Measurements from ENCODE around the gene EYA4. TPM values are rescaled to one million over a fixed set of nuclear protein-coding genes. Genes with fewer than 3 reads are reported as not detected.

Gene EYA4
- polyA plus RNA-seq, 2 donors = 0.02 to 0.04 TPM

DNA sequence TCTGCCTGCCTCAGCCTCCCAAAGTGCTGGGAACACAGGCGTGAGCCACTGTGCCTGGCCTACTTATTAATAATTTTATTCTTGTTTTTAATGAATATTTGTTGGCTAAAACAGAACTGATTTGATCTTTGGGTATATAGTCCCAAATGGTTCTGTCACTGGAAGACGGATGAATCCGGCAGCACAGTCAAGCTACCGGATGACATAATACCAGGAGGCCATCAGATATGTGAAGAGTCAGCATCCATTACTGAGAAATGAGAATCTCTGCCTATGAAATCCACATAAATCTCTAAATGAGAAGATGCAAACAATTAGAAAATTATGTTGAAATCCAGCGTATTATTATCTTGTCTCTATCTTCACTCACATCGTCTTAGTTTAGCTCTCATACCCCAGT lies 263.0 kb downstream of the EYA4 start:
- no peak overlapping the region for H3K4me3 ChIP-seq (ENCODE audit: low read depth in 1 of 2, low read length in 2 of 2)
- no peaks in the 10 kb centered on the region for H3K9me3 ChIP-seq (ENCODE audit: control insufficient read depth in 2 of 2, insufficient read depth in 1 of 2, low read depth in 1 of 2, low read length in 1 of 2)
- no peaks in the 10 kb centered on the region for H3K36me3 ChIP-seq (ENCODE audit: control insufficient read depth in 2 of 2, insufficient read depth in 2 of 2, low read length in 1 of 2)
- H3K4me1 ChIP-seq (ENCODE audit: control insufficient read depth in 2 of 2, insufficient read depth in 2 of 2, low read length in 1 of 2) = no peaks in the 10 kb centered on the region
- no peaks in the 10 kb centered on the region for H3K27me3 ChIP-seq (ENCODE audit: control insufficient read depth in 1 of 2, insufficient read depth in 2 of 2, low read length in 2 of 2)
- no peak overlapping the region for H3K27ac ChIP-seq (ENCODE audit: low read depth in 2 of 2, low read length in 1 of 2)
- WGBS, 2 donors = 91 to 92% methylated on average over 6 of the region's 6 CpGs

GRCh38 chr6:133504761-133505160 lies 263.6 kb downstream of the EYA4 start:
- no peaks in the 10 kb centered on the region for H3K4me1 ChIP-seq (ENCODE audit: control insufficient read depth in 2 of 2, insufficient read depth in 2 of 2, low read length in 1 of 2)
- H3K27me3 ChIP-seq (ENCODE audit: control insufficient read depth in 1 of 2, insufficient read depth in 2 of 2, low read length in 2 of 2) = no peaks in the 10 kb centered on the region
- no peak overlapping the region for H3K27ac ChIP-seq (ENCODE audit: low read depth in 2 of 2, low read length in 1 of 2)
- 59 to 72% methylated on average over 3 of the region's 3 CpGs for WGBS, 2 donors
- no peaks in the 10 kb centered on the region for H3K36me3 ChIP-seq (ENCODE audit: control insufficient read depth in 2 of 2, insufficient read depth in 2 of 2, low read length in 1 of 2)
- H3K9me3 ChIP-seq (ENCODE audit: control insufficient read depth in 2 of 2, insufficient read depth in 1 of 2, low read depth in 1 of 2, low read length in 1 of 2) = no peaks in the 10 kb centered on the region
- no peak overlapping the region for H3K4me3 ChIP-seq (ENCODE audit: low read depth in 1 of 2, low read length in 2 of 2)

- Histone ChIP-seq H3K27me3 (ENCODE audit: control insufficient read depth in 1 of 2, insufficient read depth in 2 of 2, low read length in 2 of 2) (no peaks in the 10 kb centered on the region), H3K36me3 (ENCODE audit: control insufficient read depth in 2 of 2, insufficient read depth in 2 of 2, low read length in 1 of 2) (no peaks in the 10 kb centered on the region), H3K4me1 (ENCODE audit: control insufficient read depth in 2 of 2, insufficient read depth in 2 of 2, low read length in 1 of 2) (no peaks in the 10 kb centered on the region), H3K27ac (ENCODE audit: low read depth in 2 of 2, low read length in 1 of 2) (no peak overlapping the region), H3K9me3 (ENCODE audit: control insufficient read depth in 2 of 2, insufficient read depth in 1 of 2, low read depth in 1 of 2, low read length in 1 of 2) (no peaks in the 10 kb centered on the region), H3K4me3 (ENCODE audit: low read depth in 1 of 2, low read length in 2 of 2) (no peak overlapping the region)
- 80 to 83% methylated on average over 3 of the region's 3 CpGs for WGBS, 2 donors
Observed at GRCh38 chr6:133505681-133506080, 264.5 kb downstream of the EYA4 start.

DNA sequence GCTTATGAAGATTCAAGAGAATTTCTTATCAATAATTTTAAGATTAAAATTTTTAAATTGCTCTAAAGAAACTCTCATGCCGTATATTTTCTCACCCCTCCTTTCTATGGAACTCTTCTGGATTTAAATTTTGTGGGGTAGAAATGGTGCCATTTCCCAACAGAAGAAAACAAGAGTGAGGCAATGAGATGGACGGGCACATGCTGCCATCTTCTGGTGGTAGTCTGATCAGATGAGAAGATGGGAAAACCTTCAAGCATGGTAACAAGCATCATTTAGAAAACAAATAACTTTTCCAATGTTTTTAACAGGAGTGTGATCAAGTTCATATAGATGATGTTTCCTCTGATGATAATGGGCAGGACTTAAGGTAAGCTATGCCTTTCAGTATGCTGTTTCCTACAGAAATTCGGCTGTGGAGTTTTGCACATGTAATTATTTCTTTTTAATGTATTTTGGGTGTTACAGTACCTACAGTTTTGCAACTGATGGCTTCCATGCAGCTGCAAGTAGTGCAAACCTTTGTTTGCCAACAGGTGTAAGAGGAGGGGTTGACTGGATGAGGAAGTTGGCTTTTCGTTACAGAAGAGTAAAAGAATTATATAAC lies 271.4 kb downstream of the EYA4 start:
- no peaks in the 10 kb centered on the region for H3K27me3 ChIP-seq (ENCODE audit: control insufficient read depth in 1 of 2, insufficient read depth in 2 of 2, low read length in 2 of 2)
- H3K4me1 ChIP-seq (ENCODE audit: control insufficient read depth in 2 of 2, insufficient read depth in 2 of 2, low read length in 1 of 2) = no peaks in the 10 kb centered on the region
- no peak overlapping the region for H3K27ac ChIP-seq (ENCODE audit: low read depth in 2 of 2, low read length in 1 of 2)
- H3K9me3 ChIP-seq (ENCODE audit: control insufficient read depth in 2 of 2, insufficient read depth in 1 of 2, low read depth in 1 of 2, low read length in 1 of 2) = no peaks in the 10 kb centered on the region
- no peak overlapping the region for H3K4me3 ChIP-seq (ENCODE audit: low read depth in 1 of 2, low read length in 2 of 2)
- WGBS, 2 donors = 20 to 25% methylated on average over 4 of the region's 4 CpGs
- no peaks in the 10 kb centered on the region for H3K36me3 ChIP-seq (ENCODE audit: control insufficient read depth in 2 of 2, insufficient read depth in 2 of 2, low read length in 1 of 2)

DNA sequence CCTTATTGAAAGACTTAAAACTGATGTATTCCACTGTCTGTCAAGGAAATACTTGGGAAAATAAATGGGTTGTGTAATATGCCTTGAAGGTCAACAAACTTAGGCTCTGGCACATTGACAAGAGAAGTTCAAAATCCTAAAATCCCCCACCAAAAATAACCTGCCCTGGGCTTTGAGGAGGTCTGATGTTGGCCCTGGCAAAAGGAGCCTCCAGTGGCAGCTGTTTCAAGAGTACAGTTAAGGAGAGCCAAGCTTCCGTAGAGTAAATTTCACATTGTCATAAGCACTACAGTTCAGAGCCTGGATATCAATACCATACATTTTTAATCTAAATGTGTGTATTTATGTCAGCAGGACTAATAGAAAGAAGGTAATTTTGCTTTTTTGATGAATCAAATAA lies 282.7 kb downstream of the EYA4 start:
- Histone ChIP-seq H3K36me3 (ENCODE audit: control insufficient read depth in 2 of 2, insufficient read depth in 2 of 2, low read length in 1 of 2) (no peaks in the 10 kb centered on the region), H3K4me1 (ENCODE audit: control insufficient read depth in 2 of 2, insufficient read depth in 2 of 2, low read length in 1 of 2) (no peaks in the 10 kb centered on the region), H3K27ac (ENCODE audit: low read depth in 2 of 2, low read length in 1 of 2) (no peak overlapping the region), H3K27me3 (ENCODE audit: control insufficient read depth in 1 of 2, insufficient read depth in 2 of 2, low read length in 2 of 2) (no peaks in the 10 kb centered on the region), H3K9me3 (ENCODE audit: control insufficient read depth in 2 of 2, insufficient read depth in 1 of 2, low read depth in 1 of 2, low read length in 1 of 2) (no peaks in the 10 kb centered on the region), H3K4me3 (ENCODE audit: low read depth in 1 of 2, low read length in 2 of 2) (no peak overlapping the region)
- 84 to 89% methylated on average over 1 of the region's 1 CpG for WGBS, 2 donors

- 77 to 82% methylated on average over 5 of the region's 5 CpGs for WGBS, 2 donors
- Histone ChIP-seq H3K36me3 (ENCODE audit: control insufficient read depth in 2 of 2, insufficient read depth in 2 of 2, low read length in 1 of 2) (no peaks in the 10 kb centered on the region), H3K4me1 (ENCODE audit: control insufficient read depth in 2 of 2, insufficient read depth in 2 of 2, low read length in 1 of 2) (no peaks in the 10 kb centered on the region)
Observed at GRCh38 chr6:133526436-133526835, 285.3 kb downstream of the EYA4 start.

DNA sequence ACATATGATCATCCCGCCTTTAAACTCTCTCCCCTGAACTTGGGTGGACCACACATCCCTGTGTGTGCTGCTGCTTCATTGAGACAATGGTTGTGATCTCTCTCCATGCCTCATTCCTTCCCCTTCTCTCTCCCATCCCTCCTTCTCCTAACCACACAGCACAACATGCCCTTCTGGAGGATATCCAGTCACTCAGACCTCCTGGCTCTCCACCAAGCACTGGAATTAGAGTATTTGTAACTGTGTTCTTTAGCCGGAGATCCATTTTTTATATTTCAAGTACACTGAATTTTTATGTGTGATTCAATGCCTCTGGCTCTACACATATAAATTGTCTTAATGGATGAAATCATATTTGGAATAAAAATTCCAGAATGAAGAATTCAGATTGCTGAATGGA lies 287.4 kb downstream of the EYA4 start:
- Histone ChIP-seq H3K9me3 (ENCODE audit: control insufficient read depth in 2 of 2, insufficient read depth in 1 of 2, low read depth in 1 of 2, low read length in 1 of 2) (no peaks in the 10 kb centered on the region), H3K27ac (ENCODE audit: low read depth in 2 of 2, low read length in 1 of 2) (no peak overlapping the region), H3K4me3 (ENCODE audit: low read depth in 1 of 2, low read length in 2 of 2) (no peak overlapping the region), H3K36me3 (ENCODE audit: control insufficient read depth in 2 of 2, insufficient read depth in 2 of 2, low read length in 1 of 2) (no peaks in the 10 kb centered on the region), H3K27me3 (ENCODE audit: control insufficient read depth in 1 of 2, insufficient read depth in 2 of 2, low read length in 2 of 2) (no peaks in the 10 kb centered on the region), H3K4me1 (ENCODE audit: control insufficient read depth in 2 of 2, insufficient read depth in 2 of 2, low read length in 1 of 2) (no peaks in the 10 kb centered on the region)
- WGBS, 2 donors = 52 to 63% methylated on average over 2 of the region's 2 CpGs

More at GRCh38 chr6:133526436-133526835, 285.3 kb downstream of the EYA4 start:
- Histone ChIP-seq H3K27ac (ENCODE audit: low read depth in 2 of 2, low read length in 1 of 2) (no peak overlapping the region), H3K9me3 (ENCODE audit: control insufficient read depth in 2 of 2, insufficient read depth in 1 of 2, low read depth in 1 of 2, low read length in 1 of 2) (no peaks in the 10 kb centered on the region), H3K27me3 (ENCODE audit: control insufficient read depth in 1 of 2, insufficient read depth in 2 of 2, low read length in 2 of 2) (no peaks in the 10 kb centered on the region), H3K4me3 (ENCODE audit: low read depth in 1 of 2, low read length in 2 of 2) (no peak overlapping the region)

DNA sequence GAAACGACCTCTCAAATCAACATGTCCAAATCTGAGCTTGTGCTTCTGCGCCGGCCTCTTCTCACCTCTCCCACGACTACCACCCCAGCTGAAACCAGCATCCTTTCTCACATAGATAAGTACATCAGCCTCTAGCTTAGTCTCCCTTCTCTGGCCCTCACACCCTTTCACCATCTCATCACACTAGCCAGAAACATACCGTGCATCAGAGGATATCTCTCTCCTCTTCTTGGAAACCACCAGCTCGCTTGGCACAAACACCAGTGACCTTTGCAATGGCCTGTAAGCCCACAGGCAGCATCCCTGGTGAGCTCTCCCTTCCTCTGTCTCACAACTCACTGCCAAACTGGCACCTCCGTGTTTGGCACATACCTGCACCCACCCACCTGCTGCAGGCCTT lies 291.8 kb downstream of the EYA4 start:
- H3K9me3 ChIP-seq (ENCODE audit: control insufficient read depth in 2 of 2, insufficient read depth in 1 of 2, low read depth in 1 of 2, low read length in 1 of 2) = no peaks in the 10 kb centered on the region
- H3K27me3 ChIP-seq (ENCODE audit: control insufficient read depth in 1 of 2, insufficient read depth in 2 of 2, low read length in 2 of 2) = no peaks in the 10 kb centered on the region
- no peaks in the 10 kb centered on the region for H3K36me3 ChIP-seq (ENCODE audit: control insufficient read depth in 2 of 2, insufficient read depth in 2 of 2, low read length in 1 of 2)
- no peaks in the 10 kb centered on the region for H3K4me1 ChIP-seq (ENCODE audit: control insufficient read depth in 2 of 2, insufficient read depth in 2 of 2, low read length in 1 of 2)
- 65 to 69% methylated on average over 7 of the region's 7 CpGs for WGBS, 2 donors
- no peak overlapping the region for H3K27ac ChIP-seq (ENCODE audit: low read depth in 2 of 2, low read length in 1 of 2)
- H3K4me3 ChIP-seq (ENCODE audit: low read depth in 1 of 2, low read length in 2 of 2) = no peak overlapping the region

- H3K4me1 ChIP-seq (ENCODE audit: control insufficient read depth in 2 of 2, insufficient read depth in 2 of 2, low read length in 1 of 2) = no peaks in the 10 kb centered on the region
- H3K9me3 ChIP-seq (ENCODE audit: control insufficient read depth in 2 of 2, insufficient read depth in 1 of 2, low read depth in 1 of 2, low read length in 1 of 2) = no peaks in the 10 kb centered on the region
- 80% methylated on average over 3 of the region's 3 CpGs for WGBS, 2 donors
- no peak overlapping the region for H3K4me3 ChIP-seq (ENCODE audit: low read depth in 1 of 2, low read length in 2 of 2)
- H3K36me3 ChIP-seq (ENCODE audit: control insufficient read depth in 2 of 2, insufficient read depth in 2 of 2, low read length in 1 of 2) = no peaks in the 10 kb centered on the region
- no peaks in the 10 kb centered on the region for H3K27me3 ChIP-seq (ENCODE audit: control insufficient read depth in 1 of 2, insufficient read depth in 2 of 2, low read length in 2 of 2)
- H3K27ac ChIP-seq (ENCODE audit: low read depth in 2 of 2, low read length in 1 of 2) = no peak overlapping the region
Observed at GRCh38 chr6:133539502-133540259, 298.5 kb downstream of the EYA4 start.

- Histone ChIP-seq H3K9me3 (ENCODE audit: control insufficient read depth in 2 of 2, insufficient read depth in 1 of 2, low read depth in 1 of 2, low read length in 1 of 2) (no peaks in the 10 kb centered on the region), H3K4me1 (ENCODE audit: control insufficient read depth in 2 of 2, insufficient read depth in 2 of 2, low read length in 1 of 2) (no peaks in the 10 kb centered on the region), H3K36me3 (ENCODE audit: control insufficient read depth in 2 of 2, insufficient read depth in 2 of 2, low read length in 1 of 2) (no peaks in the 10 kb centered on the region), H3K4me3 (ENCODE audit: low read depth in 1 of 2, low read length in 2 of 2) (no peak overlapping the region), H3K27ac (ENCODE audit: low read depth in 2 of 2, low read length in 1 of 2) (no peak overlapping the region), H3K27me3 (ENCODE audit: control insufficient read depth in 1 of 2, insufficient read depth in 2 of 2, low read length in 2 of 2) (no peaks in the 10 kb centered on the region)
- 79 to 81% methylated on average over 3 of the region's 3 CpGs for WGBS, 2 donors
Observed at GRCh38 chr6:133540361-133540760, 299.2 kb downstream of the EYA4 start.

All from esophagus (tissue), 2 donors.